ENCODE data around the gene SERPINI2. TPM values are rescaled to one million over a fixed set of nuclear protein-coding genes. Genes with fewer than 3 reads are reported as not detected.

Gene SERPINI2
- total RNA-seq, 1 donor, result not detected

DNA sequence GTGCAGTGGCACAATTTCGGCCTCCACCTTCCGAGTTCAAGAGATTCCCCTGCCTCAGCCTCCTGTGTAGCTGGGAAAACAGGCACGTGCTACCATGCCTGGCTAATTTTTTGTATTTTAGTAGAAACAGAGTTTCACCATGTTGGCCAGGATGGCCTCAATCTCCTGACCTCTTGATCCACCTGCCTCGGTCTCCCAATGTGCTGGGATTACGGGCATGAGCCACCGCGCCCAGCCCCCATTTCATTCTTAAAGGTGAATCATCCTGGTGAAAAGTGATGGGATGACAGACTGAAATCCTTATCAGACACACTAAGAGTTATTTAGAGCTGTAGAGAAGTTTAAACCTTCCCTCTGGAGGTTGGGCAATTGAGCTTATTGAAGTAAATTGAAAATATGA, 24.1 kb upstream of the SERPINI2 start:
- no peak for DNase-seq (ENCODE audit: low read depth)
- no peak for TF ChIP-seq CTCF (IDR thresholded peaks at IDR 0.05; ENCODE audit: insufficient read depth, low read length)
- no peak overlapping the region for H3K4me3 ChIP-seq (ENCODE audit: low read depth, low read length)

DNA sequence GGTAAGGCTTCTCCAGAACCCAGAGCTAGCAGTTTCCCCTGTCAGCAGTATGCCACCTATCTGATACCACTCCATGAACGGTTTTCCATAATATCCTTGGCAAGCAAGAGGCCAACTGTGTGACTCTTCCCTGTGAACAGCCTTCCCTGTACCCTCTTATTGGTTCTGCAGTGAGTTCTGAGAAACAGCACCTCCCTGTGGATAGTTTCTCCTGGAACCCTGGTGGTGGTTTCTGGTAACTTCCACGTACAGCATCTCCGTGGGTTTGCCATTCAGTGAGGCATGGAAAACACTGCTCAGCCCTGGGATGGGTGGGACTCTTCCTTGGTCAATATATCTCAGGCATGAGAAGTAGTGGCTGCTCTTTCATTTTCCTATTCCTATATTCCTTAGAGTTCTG, 19.4 kb upstream of the SERPINI2 start:
- no peak for TF ChIP-seq CTCF (IDR thresholded peaks at IDR 0.05; ENCODE audit: insufficient read depth, low read length)
- no peak overlapping the region for H3K4me3 ChIP-seq (ENCODE audit: low read depth, low read length)
- no peak for DNase-seq (ENCODE audit: low read depth)

- no peak overlapping the region for H3K4me3 ChIP-seq (ENCODE audit: low read depth, low read length)
- no peak for TF ChIP-seq CTCF (IDR thresholded peaks at IDR 0.05; ENCODE audit: insufficient read depth, low read length)
- DNase-seq (ENCODE audit: low read depth), result no peak
Measured at GRCh38 chr3:167491621-167492020, 17.8 kb upstream of the SERPINI2 start.

- H3K4me3 ChIP-seq (ENCODE audit: low read depth, low read length), result no peak overlapping the region
- TF ChIP-seq CTCF (IDR thresholded peaks at IDR 0.05; ENCODE audit: insufficient read depth, low read length), result no peak
Measured at GRCh38 chr3:167489571-167489970, 15.7 kb upstream of the SERPINI2 start.

GRCh38 chr3:167487556-167487955, 13.7 kb upstream of the SERPINI2 start:
- no peak for TF ChIP-seq CTCF (IDR thresholded peaks at IDR 0.05; ENCODE audit: insufficient read depth, low read length)
- no peak for DNase-seq (ENCODE audit: low read depth)
- H3K4me3 ChIP-seq (ENCODE audit: low read depth, low read length), result no peak overlapping the region

More at GRCh38 chr3:167489571-167489970, 15.7 kb upstream of the SERPINI2 start:
- no peak for DNase-seq (ENCODE audit: low read depth)

- H3K4me3 ChIP-seq (ENCODE audit: low read depth, low read length), result no peak overlapping the region
- no peak for DNase-seq (ENCODE audit: low read depth)
- TF ChIP-seq CTCF (IDR thresholded peaks at IDR 0.05; ENCODE audit: insufficient read depth, low read length), result no peak
Measured at GRCh38 chr3:167484551-167484950, 10.7 kb upstream of the SERPINI2 start.

- no peak overlapping the region for H3K4me3 ChIP-seq (ENCODE audit: low read depth, low read length)
- no peak for TF ChIP-seq CTCF (IDR thresholded peaks at IDR 0.05; ENCODE audit: insufficient read depth, low read length)
- DNase-seq (ENCODE audit: low read depth), result no peak
Measured at GRCh38 chr3:167483708-167484475, 10.1 kb upstream of the SERPINI2 start.
